HepG2 (cell line): ENCODE data around the gene VARS1.

Experiments
- ERF ChIP-seq: IDR thresholded peaks from 2 replicates; pipeline ENCODE4 v1.6.1; 2018; ENCODE audit warnings: missing biosample characterization, missing genetic modification reagents
- JUNB ChIP-seq: sonication (generic); formaldehyde crosslinking; IDR thresholded peaks from 2 replicates; pipeline ENCODE4 v1.8.0; 2022; ENCODE audit warnings: missing genetic modification reagents, mild to moderate bottlenecking, borderline replicate concordance
- POLR2AphosphoS5 ChIP-seq: IDR thresholded peaks from 2 replicates; pipeline ENCODE4 v1.6.1; 2012; ENCODE audit warnings: low read depth, low read length
- ZNF75D ChIP-seq: sonication (generic); formaldehyde crosslinking; IDR thresholded peaks from 2 replicates; pipeline ENCODE4 v1.8.1; 2023; ENCODE audit warnings: missing genetic modification reagents, mild to moderate bottlenecking, borderline replicate concordance
- ZNF816 ChIP-seq: sonication (generic); formaldehyde crosslinking; IDR thresholded peaks from 2 replicates; pipeline ENCODE4 v1.8.0; 2022; ENCODE audit warnings: missing genetic modification reagents, mild to moderate bottlenecking, borderline replicate concordance
- TF ChIP-seq, protein P1 (sequence below): sonication (generic); formaldehyde crosslinking; IDR thresholded peaks from 2 replicates; pipeline ENCODE4 v1.5.1; 2020; ENCODE audit warnings: missing genetic modification reagents, mild to moderate bottlenecking, borderline replicate concordance

DNA sequence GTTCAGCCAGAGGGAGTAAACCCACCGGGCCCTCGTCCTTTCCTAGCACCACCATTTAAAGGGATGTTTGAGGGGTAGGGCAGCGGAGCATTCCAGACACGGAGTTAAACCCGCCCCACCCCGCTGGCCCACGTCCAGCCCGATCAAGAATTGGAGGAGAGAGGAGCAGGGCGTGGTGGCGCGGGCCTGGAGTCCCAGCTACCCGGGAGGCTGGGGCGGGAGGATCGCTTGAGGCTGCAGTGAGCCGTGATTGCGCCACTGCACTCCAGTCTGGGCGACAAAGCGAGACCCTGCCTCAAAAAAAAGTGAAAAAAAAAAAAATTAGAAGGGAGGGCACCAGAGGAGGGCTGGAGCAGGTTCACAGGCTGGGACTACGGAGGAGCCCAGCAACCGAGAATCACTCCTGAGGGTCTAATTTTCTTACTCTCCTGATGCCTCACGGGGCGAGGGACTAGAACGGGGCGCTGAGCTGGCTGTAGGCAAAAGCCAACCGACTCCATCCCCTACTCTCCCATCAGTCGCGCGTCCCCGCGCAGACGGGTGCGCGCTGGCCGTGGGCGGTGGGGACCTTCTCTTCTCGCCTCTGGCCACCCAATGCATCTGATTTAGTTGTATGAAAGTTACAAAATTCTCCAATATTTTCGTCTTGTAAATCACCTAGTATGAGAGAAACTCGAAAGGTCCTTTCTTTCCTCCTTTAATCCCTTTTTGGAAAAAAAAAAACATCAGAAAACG is 25.9 kb upstream of the VARS1 start:
- TF ChIP-seq ZNF816 (CRISPR knock-in tag) = no peak
- TF ChIP-seq ZNF75D (CRISPR knock-in tag) = no peak
- no peak for TF ChIP-seq JUNB (CRISPR knock-in tag)
- no peak for TF ChIP-seq POLR2AphosphoS5
- TF ChIP-seq, protein P1, sequence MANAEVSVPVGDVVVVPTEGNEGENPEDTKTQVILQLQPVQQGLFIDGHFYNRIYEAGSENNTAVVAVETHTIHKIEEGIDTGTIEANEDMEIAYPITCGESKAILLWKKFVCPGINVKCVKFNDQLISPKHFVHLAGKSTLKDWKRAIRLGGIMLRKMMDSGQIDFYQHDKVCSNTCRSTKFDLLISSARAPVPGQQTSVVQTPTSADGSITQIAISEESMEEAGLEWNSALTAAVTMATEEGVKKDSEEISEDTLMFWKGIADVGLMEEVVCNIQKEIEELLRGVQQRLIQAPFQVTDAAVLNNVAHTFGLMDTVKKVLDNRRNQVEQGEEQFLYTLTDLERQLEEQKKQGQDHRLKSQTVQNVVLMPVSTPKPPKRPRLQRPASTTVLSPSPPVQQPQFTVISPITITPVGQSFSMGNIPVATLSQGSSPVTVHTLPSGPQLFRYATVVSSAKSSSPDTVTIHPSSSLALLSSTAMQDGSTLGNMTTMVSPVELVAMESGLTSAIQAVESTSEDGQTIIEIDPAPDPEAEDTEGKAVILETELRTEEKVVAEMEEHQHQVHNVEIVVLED (CRISPR knock-in tag) = no peak
- TF ChIP-seq ERF (CRISPR knock-in tag) = peak; percentile 20
